GM12892 (cell line): ENCODE results near the gene ESRRA.

ENCODE experiments used
- DNase-seq: peaks from one replicate; pipeline ENCODE4 v3.0.0; 2011; ENCODE audit not compliant: insufficient read length
- FAIRE-seq: peaks from 2 replicates; lab custom pipeline; 2011; peaks lifted over from hg19 to GRCh38; lab: Jason Lieb, UNC
- POLR2A ChIP-seq: IDR thresholded peaks from 2 replicates; pipeline ENCODE4 v1.6.1; 2011; ENCODE audit warnings: low read depth, low read length, control low read depth
- POLR2AphosphoS5 ChIP-seq: IDR thresholded peaks from 2 replicates; pipeline ENCODE4 v1.6.1; 2011; ENCODE audit warnings: low read depth, low read length, control low read depth
- TAF1 ChIP-seq: IDR thresholded peaks from 2 replicates; pipeline ENCODE4 v1.6.1; 2011; ENCODE audit warnings: low read depth, mild to moderate bottlenecking, control low read depth, low read length, borderline replicate concordance

ESRRA gene

DNA sequence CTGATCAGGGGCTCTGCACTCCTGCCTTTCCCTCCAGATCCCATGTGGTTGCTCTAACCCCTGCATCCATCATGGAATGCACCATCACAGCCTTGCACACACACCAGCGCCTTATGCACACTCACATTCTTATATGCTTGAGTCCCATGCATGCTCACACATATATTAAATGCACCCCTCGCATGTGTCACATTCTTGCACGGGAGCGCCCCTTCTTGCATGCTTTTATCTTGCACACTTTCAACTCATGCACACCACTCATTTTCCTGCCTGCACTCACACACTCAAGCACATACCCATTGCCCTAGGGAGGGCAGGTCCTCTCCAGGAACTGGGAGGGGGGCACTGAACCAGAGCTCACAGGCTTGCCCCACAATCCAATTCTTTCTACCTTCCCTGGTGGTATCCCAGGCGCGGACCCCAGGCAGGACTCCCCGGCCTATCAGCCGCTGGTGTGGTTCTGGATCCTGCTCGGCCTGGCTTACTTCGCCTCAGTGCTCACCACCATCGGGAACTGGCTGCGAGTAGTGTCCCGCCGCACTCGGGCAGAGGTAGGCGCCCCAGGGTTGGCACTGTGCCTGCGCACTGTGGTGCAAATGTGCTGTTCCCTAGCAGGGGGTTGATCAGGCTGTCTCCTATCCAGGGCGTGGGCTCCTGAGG is 7.5 kb upstream of the ESRRA start:
- DNase-seq (no peak), FAIRE-seq (no peak)
- TF ChIP-seq POLR2A (no peak), POLR2AphosphoS5 (no peak), TAF1 (no peak)

DNA sequence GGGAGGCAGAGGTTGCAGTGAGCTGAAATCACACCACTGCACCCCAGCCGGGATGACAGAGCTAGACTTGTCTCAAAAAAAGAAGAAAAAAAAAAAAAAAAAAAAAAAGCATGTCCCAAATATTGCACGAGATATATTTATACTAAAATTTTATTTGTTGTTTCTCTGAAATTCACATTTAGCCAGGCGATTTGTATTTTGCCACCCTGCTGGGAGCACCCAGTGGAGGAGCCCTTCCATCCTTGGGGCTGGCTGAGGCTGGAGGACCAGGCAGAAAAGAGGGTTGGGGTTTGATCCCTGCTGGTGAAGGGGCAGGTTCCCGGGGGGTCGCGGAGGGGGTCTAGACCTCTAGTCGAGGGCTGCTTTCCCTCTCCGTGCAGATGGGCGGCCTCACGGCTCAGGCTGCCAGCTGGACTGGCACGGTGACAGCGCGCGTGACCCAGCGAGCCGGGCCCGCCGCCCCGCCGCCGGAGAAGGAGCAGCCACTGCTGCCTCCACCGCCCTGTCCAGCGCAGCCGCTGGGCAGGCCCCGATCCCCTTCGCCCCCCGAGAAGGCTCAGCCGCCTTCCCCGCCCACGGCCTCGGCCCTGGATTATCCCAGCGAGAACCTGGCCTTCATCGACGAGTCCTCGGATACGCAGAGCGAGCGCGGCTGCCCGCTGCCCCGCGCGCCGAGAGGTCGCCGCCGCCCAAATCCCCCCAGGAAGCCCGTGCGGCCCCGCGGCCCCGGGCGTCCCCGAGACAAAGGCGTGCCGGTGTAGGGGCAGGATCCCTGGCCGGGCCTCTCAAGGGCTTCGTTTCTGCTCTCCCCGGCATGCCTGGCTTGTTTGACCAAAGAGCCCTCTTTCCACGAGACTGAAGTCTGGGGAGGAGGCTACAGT is 6.1 kb upstream of the ESRRA start:
- no peak for FAIRE-seq
- TF ChIP-seq POLR2A = no peak
- DNase-seq = no peak

DNA sequence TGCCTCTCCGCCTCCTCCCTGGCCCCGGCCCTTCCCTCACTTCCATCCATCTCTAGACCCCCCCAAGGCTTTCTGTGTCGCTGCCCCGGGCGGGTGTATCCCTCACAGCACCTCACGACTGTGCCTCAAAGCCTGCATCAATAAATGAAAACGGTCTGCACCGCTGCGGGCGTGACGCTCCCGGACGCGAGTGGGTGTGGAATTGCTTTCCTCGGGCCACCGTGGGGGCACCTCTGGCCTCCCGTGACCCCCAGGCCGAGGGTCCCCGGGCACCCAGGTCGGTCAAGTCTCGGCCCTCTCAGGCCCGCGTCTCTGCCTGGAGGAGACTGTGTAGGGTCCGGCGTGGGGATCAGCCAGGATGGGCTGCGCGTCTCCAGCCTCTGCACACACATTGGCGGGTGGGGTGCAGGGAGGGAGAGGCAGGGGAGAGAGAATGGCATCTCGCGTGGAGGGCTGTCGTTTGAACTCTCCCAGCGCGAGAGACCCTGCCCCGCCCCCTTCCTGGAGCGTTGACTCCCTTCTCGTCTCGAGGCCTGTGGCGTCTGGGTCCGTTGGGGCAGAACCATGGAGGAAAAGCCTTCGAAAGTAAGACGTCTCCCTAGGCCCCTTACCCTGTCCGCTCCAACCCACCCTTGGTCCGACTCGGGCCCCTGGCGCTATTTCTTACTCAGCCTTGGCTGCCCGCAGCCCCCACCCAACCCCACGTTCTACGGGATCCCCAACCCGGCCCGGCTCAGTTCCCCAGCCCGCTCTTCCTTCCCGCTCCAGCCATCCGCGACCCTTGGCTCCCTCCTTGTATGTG is 5.3 kb upstream of the ESRRA start, which contains the start of gene CATSPERZ:
Gene CATSPERZ (plus strand): TSS at position 512 of the 802 bp plus-strand sequence. CDS start 53 bp downstream, at position 565.
- no peak for FAIRE-seq
- TF ChIP-seq POLR2AphosphoS5 = no peak
- no peak for TF ChIP-seq POLR2A
- TF ChIP-seq TAF1 = no peak
- no peak for DNase-seq

DNA sequence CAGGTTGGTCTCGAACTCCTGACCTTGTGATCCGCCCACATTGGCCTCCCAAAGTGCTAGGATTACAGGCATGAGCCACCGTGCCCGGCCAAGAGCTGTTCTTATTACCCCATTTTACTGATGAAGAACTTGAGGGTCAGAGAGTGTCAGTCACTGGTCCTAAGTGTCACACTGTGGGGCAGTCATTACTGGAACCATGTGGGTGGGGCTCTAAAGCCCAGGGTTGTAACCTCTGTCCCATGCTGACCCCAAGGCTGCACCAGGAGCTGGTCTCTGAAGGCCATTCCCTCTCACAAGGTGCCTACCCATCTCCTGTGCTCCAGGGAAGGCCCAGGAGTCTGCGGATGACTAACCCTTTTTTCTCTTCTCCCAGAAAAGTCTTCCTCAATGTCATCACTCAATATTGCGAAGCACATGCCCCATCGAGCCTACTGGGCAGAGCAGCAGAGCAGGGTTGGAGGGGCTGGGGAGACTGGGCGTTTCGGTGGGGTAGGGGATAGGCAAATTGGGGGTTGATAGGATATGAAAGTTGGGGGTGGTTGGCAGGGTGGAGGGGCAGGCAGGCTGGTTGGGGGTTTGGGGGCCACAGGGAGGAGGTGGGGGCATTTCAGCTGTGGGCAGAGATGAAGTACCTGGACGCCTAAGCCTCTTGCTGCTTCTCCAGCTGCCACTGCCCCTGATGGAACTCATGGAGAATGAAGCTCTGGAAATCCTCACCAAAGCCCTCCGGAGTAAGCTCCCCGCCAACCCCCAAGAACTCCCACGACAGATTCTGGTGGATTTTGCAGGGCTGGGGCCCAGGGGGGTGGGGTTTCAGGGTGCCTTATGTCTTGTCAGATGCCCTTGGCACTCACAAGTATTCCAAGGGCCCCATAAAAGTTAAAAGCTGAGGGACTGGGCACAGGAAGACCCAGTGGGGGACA is 2.0 kb upstream of the ESRRA start:
- FAIRE-seq (no peak), DNase-seq (no peak)
- TF ChIP-seq TAF1 = no peak
- TF ChIP-seq POLR2AphosphoS5 = no peak
- TF ChIP-seq POLR2A = no peak

DNA sequence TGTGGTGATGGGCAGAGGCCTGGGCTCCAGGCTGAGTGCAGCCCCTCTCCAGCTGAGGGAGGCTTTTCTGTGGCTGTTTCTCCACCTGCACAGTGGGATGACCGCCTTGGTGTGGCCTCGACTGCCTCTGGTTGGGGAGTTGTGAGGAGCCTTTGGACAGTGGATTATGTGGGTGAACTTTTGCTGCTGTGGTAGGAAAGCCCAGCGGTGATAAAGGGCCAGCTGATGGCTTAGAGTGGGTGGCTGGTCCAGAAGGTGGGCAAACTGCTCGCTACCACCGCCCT is 1.4 kb upstream of the ESRRA start:
- FAIRE-seq (no peak), DNase-seq (no peak)
- TF ChIP-seq POLR2A (no peak), POLR2AphosphoS5 (no peak), TAF1 (no peak)

DNA sequence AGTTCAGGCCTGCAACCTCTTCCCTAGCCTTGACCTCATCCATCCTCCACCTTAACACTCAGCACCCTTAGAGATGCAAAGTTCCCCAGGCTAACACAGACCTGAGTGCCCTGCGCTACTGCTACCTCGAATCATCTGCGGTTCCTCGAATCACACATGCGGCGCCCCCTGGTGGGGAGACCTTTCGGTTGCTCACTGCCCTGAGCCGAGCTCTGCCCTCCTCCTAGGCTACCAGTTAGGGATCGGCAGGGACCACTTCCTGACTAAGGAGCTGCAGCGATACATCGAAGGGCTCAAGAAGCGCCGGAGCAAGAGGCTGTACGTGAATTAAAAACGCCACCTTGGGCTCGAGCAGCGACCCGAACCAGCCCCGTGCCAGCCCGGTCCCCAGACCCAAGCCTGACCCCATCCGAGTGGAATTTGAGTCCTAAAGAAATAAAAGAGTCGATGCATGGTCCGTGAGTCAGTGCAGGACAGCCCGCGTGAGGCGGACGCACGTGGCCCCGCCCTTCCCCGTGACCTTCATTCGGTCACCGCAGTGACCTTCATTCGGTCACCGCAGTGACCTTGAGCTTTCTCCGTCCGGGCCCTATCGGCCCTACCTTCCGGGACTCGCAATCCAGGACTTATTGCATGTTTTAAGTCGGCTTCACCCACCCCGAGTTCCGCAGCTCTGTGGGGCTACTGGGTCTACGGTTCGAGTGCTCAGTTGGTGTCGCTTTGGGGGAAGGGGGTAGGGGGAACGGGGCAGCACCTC is 830 bp upstream of the ESRRA start:
- FAIRE-seq (no peak), DNase-seq (peak; percentile 90)
- TF ChIP-seq POLR2A (peak; percentile 65; the same call in 1 of the 2 replicates), POLR2AphosphoS5 (peak; percentile 79), TAF1 (0 out of 2 replicates have a peak, but pooled peaks have one; percentile 37)

DNA sequence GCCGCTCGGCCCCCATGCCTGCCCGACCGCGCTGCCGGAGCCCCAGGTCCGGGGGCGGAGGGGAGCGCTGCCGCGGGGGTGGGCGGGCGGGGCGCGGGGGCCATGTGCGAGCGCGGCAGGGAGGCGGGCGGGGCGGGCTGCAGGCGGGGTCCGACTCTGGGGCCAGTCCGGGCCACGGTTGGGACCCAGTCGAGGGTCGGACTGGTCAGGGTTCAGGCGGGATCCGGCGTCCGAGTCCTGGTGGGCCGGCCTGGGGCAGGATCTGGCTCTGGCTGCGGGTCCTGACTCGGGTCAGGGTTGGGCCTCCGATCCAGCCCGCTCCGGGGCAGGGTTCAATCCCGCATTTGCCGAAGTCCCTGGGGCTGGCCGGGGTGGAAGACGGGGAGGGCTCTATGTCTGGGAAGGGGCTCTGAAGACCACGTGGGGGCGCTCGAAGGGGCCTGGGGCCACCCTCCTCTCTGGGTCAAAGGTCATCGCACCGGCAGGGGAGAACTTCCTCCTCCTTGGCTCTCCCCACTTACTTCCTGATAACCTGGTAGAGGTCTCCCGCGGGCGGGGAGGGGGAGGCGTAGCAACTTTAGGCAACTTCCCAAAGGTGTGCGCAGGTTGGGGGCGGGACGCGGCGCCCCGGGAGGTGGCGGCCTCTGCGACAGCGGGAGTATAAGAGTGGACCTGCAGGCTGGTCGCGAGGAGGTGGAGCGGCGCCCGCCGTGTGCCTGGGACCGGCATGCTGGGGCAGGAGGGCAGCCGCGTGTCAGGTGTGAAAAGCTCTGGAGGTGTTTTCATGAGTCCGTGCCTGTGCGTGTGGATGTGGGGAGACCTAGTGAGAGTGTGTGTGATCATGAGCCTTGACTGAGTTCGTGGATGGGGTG is 603 bp downstream of the ESRRA start:
- DNase-seq = no peak

DNA sequence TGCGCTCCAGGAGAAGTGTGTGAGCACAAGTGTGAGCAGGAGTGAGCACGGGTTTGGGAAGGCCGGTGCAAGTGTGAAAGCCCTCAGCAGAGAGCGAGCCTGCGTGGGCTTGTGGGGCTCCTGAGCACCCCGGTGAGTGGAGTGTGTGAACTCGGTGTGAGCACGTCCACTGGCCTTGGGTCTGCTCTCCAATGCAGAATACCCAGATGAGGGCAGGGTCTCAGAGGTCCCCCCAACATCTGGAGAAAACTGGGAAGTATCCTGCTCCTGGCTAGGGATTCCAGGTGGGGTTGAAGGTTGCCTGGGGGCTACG is 1.2 kb downstream of the ESRRA start:
- peak; percentile 70 for FAIRE-seq
- no peak for DNase-seq
- TF ChIP-seq POLR2AphosphoS5 (no peak), POLR2A (no peak), TAF1 (no peak)

More for the DNA sequence above, 603 bp downstream of the ESRRA start:
- no peak for TF ChIP-seq POLR2AphosphoS5
- 0 out of 2 replicates have a peak, but pooled peaks have one; percentile 43 for TF ChIP-seq TAF1
- peak; percentile 58; the same call in 1 of the 2 replicates for TF ChIP-seq POLR2A
- peak; percentile 87 for FAIRE-seq
